H9 (cell line): Measurements from ENCODE around the gene PRR16. TPM values are rescaled to one million over a fixed set of nuclear protein-coding genes. Genes with fewer than 3 reads are reported as not detected.

Experiments used
- DNase-seq: peaks from one replicate; pipeline ENCODE4 v3.0.0-alpha.2; 2017
- H2AFZ ChIP-seq: one replicate; pipeline ENCODE4 v1.6.1; 2013; ENCODE audit warnings: mild to moderate bottlenecking, low read length, control low read depth, moderate library complexity
- H2AK5ac ChIP-seq: 2 replicates; pipeline ENCODE4 v1.6.1; 2013; ENCODE audit warnings: low read length, control low read depth, mixed read lengths; ENCODE audit not compliant: insufficient read length
- H2BK120ac ChIP-seq: one replicate; pipeline ENCODE4 v1.6.1; 2013; ENCODE audit warnings: low read depth, mild to moderate bottlenecking, low read length, control low read depth, inconsistent platforms; ENCODE audit not compliant: poor library complexity, severe bottlenecking
- H2BK12ac ChIP-seq: 2 replicates; pipeline ENCODE4 v1.6.1; 2013; ENCODE audit warnings: low read length, control low read depth, mixed read lengths, low read depth; ENCODE audit not compliant: insufficient read length
- H2BK15ac ChIP-seq: 2 replicates; pipeline ENCODE4 v1.6.1; 2013; ENCODE audit warnings: low read depth, low read length, control low read depth
- H2BK20ac ChIP-seq: one replicate; pipeline ENCODE4 v1.6.1; 2013; ENCODE audit warnings: low read depth, mild to moderate bottlenecking, low read length, control low read depth, inconsistent platforms; ENCODE audit not compliant: poor library complexity, severe bottlenecking
- H2BK5ac ChIP-seq: 2 replicates; pipeline ENCODE4 v1.6.1; 2013; ENCODE audit warnings: low read length, control low read depth, mixed read lengths; ENCODE audit not compliant: insufficient read length
- H3K14ac ChIP-seq: 2 replicates; pipeline ENCODE4 v1.6.1; 2013; ENCODE audit warnings: low read length, control low read depth; ENCODE audit not compliant: insufficient read depth
- H3K18ac ChIP-seq: 2 replicates; pipeline ENCODE4 v1.6.1; 2013; ENCODE audit warnings: low read depth, mild to moderate bottlenecking, mixed read lengths, low read length, control low read depth; ENCODE audit not compliant: insufficient read length
- H3K23ac ChIP-seq: 2 replicates; pipeline ENCODE4 v1.6.1; 2013; ENCODE audit warnings: low read length, control low read depth, mixed read lengths, low read depth; ENCODE audit not compliant: insufficient read length
- H3K23me2 ChIP-seq: 2 replicates; pipeline ENCODE4 v1.6.1; 2013; ENCODE audit warnings: low read depth, mild to moderate bottlenecking, mixed read lengths, low read length, control low read depth; ENCODE audit not compliant: insufficient read length, poor library complexity, severe bottlenecking
- H3K27ac ChIP-seq: 2 replicates; pipeline ENCODE4 v1.5.1; 2013; ENCODE audit warnings: low read length, control low read depth, mixed read lengths, low read depth; ENCODE audit not compliant: insufficient read length
- H3K27me3 ChIP-seq: 2 replicates; pipeline ENCODE4 v1.6.1; 2013; ENCODE audit warnings: low read length, control low read depth, inconsistent platforms; ENCODE audit not compliant: insufficient read depth
- H3K4ac ChIP-seq: 2 replicates; pipeline ENCODE4 v1.6.1; 2013; ENCODE audit warnings: low read depth, mild to moderate bottlenecking, control low read depth, inconsistent platforms, low read length, moderate library complexity
- H3K4me1 ChIP-seq: 2 replicates; pipeline ENCODE4 v1.6.1; 2013; ENCODE audit warnings: low read length, control low read depth, inconsistent platforms; ENCODE audit not compliant: insufficient read depth
- H3K4me2 ChIP-seq: 2 replicates; pipeline ENCODE4 v1.6.1; 2013; ENCODE audit warnings: low read length, control low read depth, mixed read lengths; ENCODE audit not compliant: insufficient read length, insufficient read depth
- H3K56ac ChIP-seq: 2 replicates; pipeline ENCODE4 v1.6.1; 2013; ENCODE audit warnings: low read depth, mild to moderate bottlenecking, mixed read lengths, low read length, control low read depth; ENCODE audit not compliant: insufficient read length
- H3K79me1 ChIP-seq: 2 replicates; pipeline ENCODE4 v1.6.1; 2013; ENCODE audit warnings: low read depth, mild to moderate bottlenecking, moderate library complexity, low read length, control low read depth, inconsistent platforms; ENCODE audit not compliant: insufficient read depth, poor library complexity, severe bottlenecking
- H3K79me2 ChIP-seq: 2 replicates; pipeline ENCODE4 v1.6.1; 2013; ENCODE audit warnings: low read length, control low read depth, inconsistent platforms; ENCODE audit not compliant: insufficient read depth
- H3K9ac ChIP-seq: 2 replicates; pipeline ENCODE4 v1.6.1; 2013; ENCODE audit warnings: low read length, control low read depth, mixed read lengths; ENCODE audit not compliant: insufficient read length; ENCODE audit errors: extremely low read depth
- H3K9me3 ChIP-seq: one replicate; pipeline ENCODE4 v1.6.1; 2013; ENCODE audit warnings: low read depth, low read length, inconsistent platforms; ENCODE audit not compliant: control insufficient read depth
- H3T11ph ChIP-seq: one replicate; pipeline ENCODE4 v1.6.1; 2013; ENCODE audit warnings: mild to moderate bottlenecking, low read length, control low read depth, inconsistent platforms
- H4K20me1 ChIP-seq: one replicate; pipeline ENCODE4 v1.6.1; 2013; ENCODE audit not compliant: control insufficient read depth, insufficient read length, insufficient read depth
- H4K5ac ChIP-seq: 2 replicates; pipeline ENCODE4 v1.6.1; 2013; ENCODE audit warnings: low read depth, mild to moderate bottlenecking, mixed read lengths, low read length, control low read depth; ENCODE audit not compliant: insufficient read length
- H4K8ac ChIP-seq: replicated peaks from 2 replicates; pipeline ENCODE4 v1.6.1; 2013; ENCODE audit warnings: low read length, control low read depth, mixed read lengths, low read depth; ENCODE audit not compliant: insufficient read length
- H4K91ac ChIP-seq: 2 replicates; pipeline ENCODE4 v1.6.1; 2013; ENCODE audit warnings: low read depth, mild to moderate bottlenecking, moderate library complexity, mixed read lengths, low read length, control low read depth; ENCODE audit not compliant: insufficient read length
- H3K27ac Mint-ChIP-seq, 3 experiments: 2 replicates in 2 of 3; 3 replicates in 1 of 3; pipeline ENCODE4 v1.8.0; 2020 to 2021; ENCODE audit warnings: mixed read lengths in 3 of 3, mild to moderate bottlenecking in 1 of 3, moderate library complexity in 1 of 3
- H3K27me3 Mint-ChIP-seq: 2 replicates; pipeline ENCODE4 v1.8.0; 2021; ENCODE audit warnings: low read depth, mild to moderate bottlenecking, moderate library complexity, mixed read lengths
- H3K36me3 Mint-ChIP-seq, 3 experiments: 2 replicates in 2 of 3; 3 replicates in 1 of 3; pipeline ENCODE4 v1.8.0; 2020 to 2021; ENCODE audit warnings: low read depth in 3 of 3, mixed read lengths in 3 of 3; ENCODE audit not compliant: insufficient read depth in 1 of 3
- H3K4me1 Mint-ChIP-seq, 2 experiments: 2 replicates each; pipeline ENCODE4 v1.8.0; 2020; ENCODE audit warnings: mixed read lengths in 2 of 2
- H3K4me3 Mint-ChIP-seq, 2 experiments: 2 replicates in 1 of 2; 3 replicates in 1 of 2; pipeline ENCODE4 v1.8.0; 2020 to 2021; ENCODE audit warnings: mild to moderate bottlenecking in 2 of 2, mixed read lengths in 2 of 2, moderate library complexity in 1 of 2
- H3K9me3 Mint-ChIP-seq, 2 experiments: 2 replicates in 1 of 2; 3 replicates in 1 of 2; pipeline ENCODE4 v1.8.0; 2020; ENCODE audit warnings: mild to moderate bottlenecking in 2 of 2, mixed read lengths in 2 of 2, moderate library complexity in 1 of 2
- CTCF ChIP-seq: fragments of 200-600 bp; sonication (generic); conservative IDR thresholded peaks from 3 replicates; pipeline ENCODE4 v1.8.0; 2021; ENCODE audit warnings: antibody characterized with exemption, mild to moderate bottlenecking
- WGBS: extraction: QIAGEN DNeasy Blood & Tissue Kit; methylation state at CpG from one replicate; pipeline ENCODE4 v1.1.7; 2013; ENCODE audit warnings: missing lambda C conversion rate, low lambda C conversion rate, mixed read lengths; ENCODE audit not compliant: insufficient read length; ENCODE audit errors: extremely low coverage; 5-methylcytosine and 5-hydroxymethylcytosine counted together
- total RNA-seq: library from RNA; stranded (reverse); gene quantifications from 2 replicates; pipeline ENCODE4 v1.2.1, GENCODE V29; 2021

PRR16 gene
- total RNA-seq, 1 experiment from 2014 or later, result 0.13 TPM

- no peak overlapping the region for H2BK5ac ChIP-seq
- H3K23me2 ChIP-seq, result no peaks in the 10 kb centered on the region
- H3K79me2 ChIP-seq, result no peaks in the 10 kb centered on the region
- DNase-seq, result peak; percentile 66
- H3K4me1 ChIP-seq, result no peaks in the 10 kb centered on the region
- Mint-ChIP-seq H3K9me3 (no peaks in the 10 kb centered on the region), H3K4me3 (no peak overlapping the region), H3K36me3 (no peaks in the 10 kb centered on the region), H3K27ac (no peak overlapping the region), H3K4me1 (peaks cover 6 to 13% of the 10 kb centered on the region in 2 experiments), H3K27me3 (no peaks in the 10 kb centered on the region)
- WGBS, result no CpG with 5 or more reads among the region's 5 CpGs
- no peak overlapping the region for H3K18ac ChIP-seq
- H2BK20ac ChIP-seq, result no peak overlapping the region
- peak; percentile 77 for TF ChIP-seq CTCF
- H3T11ph ChIP-seq, result no peak overlapping the region
- H4K8ac ChIP-seq, result no peak overlapping the region
- no peaks in the 10 kb centered on the region for H3K27me3 ChIP-seq
- H2AFZ ChIP-seq, result no peak overlapping the region
- no peaks in the 10 kb centered on the region for H3K9me3 ChIP-seq
- no peak overlapping the region for H2BK120ac ChIP-seq
- no peak overlapping the region for H4K91ac ChIP-seq
- H3K56ac ChIP-seq, result no peak overlapping the region
- H4K20me1 ChIP-seq, result no peaks in the 10 kb centered on the region
- H3K9ac ChIP-seq, result no peak overlapping the region
- H3K4ac ChIP-seq, result no peak overlapping the region
- no peak overlapping the region for H3K27ac ChIP-seq
- H3K79me1 ChIP-seq, result no peaks in the 10 kb centered on the region
- no peak overlapping the region for H3K23ac ChIP-seq
- no peak overlapping the region for H3K14ac ChIP-seq
- H2BK12ac ChIP-seq, result no peak overlapping the region
- H2BK15ac ChIP-seq, result no peak overlapping the region
- no peak overlapping the region for H3K4me2 ChIP-seq
- no peak overlapping the region for H4K5ac ChIP-seq
- H2AK5ac ChIP-seq, result no peak overlapping the region
Observed at GRCh38 chr5:120532835-120533234, 68.7 kb downstream of the PRR16 start.
